GM19099 (cell line): ENCODE measurements around the gene COL1A2.

ENCODE experiments used
- POLR2A ChIP-seq: IDR thresholded peaks from 3 replicates; pipeline ENCODE4 v1.6.1; 2011; ENCODE audit warnings: low read depth; ENCODE audit not compliant: insufficient read length; ENCODE audit errors: extremely low read depth

COL1A2 gene

DNA sequence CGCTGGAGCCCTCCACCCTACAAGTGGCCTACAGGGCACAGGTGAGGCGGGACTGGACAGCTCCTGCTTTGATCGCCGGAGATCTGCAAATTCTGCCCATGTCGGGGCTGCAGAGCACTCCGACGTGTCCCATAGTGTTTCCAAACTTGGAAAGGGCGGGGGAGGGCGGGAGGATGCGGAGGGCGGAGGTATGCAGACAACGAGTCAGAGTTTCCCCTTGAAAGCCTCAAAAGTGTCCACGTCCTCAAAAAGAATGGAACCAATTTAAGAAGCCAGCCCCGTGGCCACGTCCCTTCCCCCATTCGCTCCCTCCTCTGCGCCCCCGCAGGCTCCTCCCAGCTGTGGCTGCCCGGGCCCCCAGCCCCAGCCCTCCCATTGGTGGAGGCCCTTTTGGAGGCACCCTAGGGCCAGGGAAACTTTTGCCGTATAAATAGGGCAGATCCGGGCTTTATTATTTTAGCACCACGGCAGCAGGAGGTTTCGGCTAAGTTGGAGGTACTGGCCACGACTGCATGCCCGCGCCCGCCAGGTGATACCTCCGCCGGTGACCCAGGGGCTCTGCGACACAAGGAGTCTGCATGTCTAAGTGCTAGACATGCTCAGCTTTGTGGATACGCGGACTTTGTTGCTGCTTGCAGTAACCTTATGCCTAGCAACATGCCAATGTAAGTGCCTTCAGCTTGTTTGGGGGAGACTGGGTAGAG, at the start of gene COL1A2:
Gene COL1A2, plus strand, starts transcription at position 459 of the 704 bp plus-strand sequence. Its CDS starts 137 bp downstream, at position 596.
- no peak for TF ChIP-seq POLR2A

DNA sequence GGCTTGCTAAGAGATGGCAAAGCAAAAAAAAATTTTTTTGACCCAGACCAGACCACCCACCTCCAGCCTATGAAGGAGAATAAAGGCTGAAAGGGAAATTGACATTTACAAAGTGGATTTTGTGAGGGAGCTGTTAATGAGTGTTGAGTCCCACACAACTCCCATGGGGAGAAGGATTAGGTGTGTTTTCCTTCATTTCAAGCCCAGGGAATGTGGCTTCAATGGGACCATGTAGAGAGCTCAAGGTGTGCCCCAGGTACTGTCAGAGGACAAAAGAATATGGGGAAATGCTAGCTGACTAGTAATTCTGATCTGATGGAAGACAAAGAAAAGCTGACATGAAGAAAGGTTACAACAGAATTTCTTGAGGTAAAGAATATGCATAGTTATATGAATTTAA, 48.8 kb upstream of the COL1A2 start:
- no peak for TF ChIP-seq POLR2A

DNA sequence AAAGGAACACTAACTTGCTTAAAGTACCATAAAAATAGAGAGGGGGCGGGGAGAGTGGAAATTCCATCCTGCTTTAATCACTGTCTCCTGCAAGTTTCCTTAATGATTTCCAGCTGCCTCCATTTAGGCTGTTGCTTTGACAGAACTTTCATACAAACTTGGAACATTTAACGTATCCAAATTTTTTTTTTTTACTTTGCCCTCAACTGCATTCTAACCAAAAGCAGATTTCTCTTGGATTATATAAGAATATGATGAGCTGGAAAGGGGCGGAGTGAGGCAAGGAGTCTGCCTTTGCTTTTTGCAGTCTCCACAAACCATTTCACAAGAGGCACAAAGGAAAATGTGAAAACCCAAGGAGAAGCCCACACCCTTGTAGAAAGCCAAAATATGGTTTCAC, 46.6 kb upstream of the COL1A2 start:
- TF ChIP-seq POLR2A, result no peak

DNA sequence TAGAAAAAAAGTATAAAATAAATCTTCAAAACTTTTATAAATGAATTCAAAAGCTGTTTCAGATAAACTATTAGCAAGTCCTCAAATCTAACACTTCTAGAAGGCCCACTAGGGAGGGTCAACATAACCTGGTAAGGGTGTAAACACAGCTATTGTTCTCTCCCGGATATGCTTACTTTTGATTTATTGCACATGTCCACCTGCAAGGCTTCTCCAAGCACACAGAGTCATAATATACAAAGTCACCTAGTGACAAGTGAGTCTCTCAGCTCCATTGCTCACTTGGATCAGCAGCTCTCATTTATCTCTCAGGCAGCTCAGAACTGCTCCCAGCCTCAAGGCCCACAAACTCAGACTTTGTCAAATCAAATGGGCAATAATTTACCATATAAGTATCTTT, 44.0 kb upstream of the COL1A2 start:
- TF ChIP-seq POLR2A, result no peak

- no peak for TF ChIP-seq POLR2A
Measured at GRCh38 chr7:94351703-94352102, 43.0 kb upstream of the COL1A2 start.

GRCh38 chr7:94352887-94353286, 41.8 kb upstream of the COL1A2 start:
- no peak for TF ChIP-seq POLR2A

- no peak for TF ChIP-seq POLR2A
Measured at GRCh38 chr7:94354953-94355352, 39.7 kb upstream of the COL1A2 start.

DNA sequence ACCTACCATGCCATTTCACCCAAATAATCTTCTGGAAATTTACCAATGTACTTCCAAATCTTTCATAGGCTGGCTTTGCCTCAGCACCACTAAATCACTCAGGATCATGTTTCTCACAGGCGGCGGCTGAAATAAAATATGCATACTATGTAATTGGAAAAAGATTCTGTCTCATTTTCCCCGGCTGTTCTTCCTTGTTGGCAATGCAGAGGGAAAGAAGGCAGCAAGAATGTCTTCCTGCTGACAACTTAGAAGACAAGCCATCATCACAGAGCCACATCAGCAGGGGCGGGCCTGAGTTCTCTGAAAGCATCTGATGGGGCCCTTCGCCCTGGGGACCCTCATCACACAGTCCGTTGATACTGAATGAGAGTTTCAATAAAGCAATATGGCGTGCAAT, 39.2 kb upstream of the COL1A2 start:
- no peak for TF ChIP-seq POLR2A

DNA sequence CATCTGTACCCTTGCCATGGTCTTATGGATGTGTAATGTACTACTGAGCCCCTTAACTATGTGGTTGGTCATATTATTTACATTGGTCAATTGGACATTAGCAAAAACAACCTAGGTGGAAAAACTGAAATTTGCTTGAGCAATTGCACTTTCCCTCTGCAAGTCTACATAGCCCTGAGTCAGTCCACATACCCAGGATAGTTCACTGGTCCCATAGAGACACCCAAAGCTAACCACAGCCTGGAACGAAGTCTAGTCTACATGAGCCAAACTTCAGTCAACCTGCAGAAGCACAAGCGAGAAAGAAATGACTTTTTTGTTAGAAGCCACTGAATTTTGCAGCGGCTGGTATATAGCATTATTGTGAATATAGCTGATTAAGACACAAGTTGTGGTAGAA, 37.6 kb upstream of the COL1A2 start:
- TF ChIP-seq POLR2A, result no peak

GRCh38 chr7:94360926-94361325, 33.8 kb upstream of the COL1A2 start:
- no peak for TF ChIP-seq POLR2A

DNA sequence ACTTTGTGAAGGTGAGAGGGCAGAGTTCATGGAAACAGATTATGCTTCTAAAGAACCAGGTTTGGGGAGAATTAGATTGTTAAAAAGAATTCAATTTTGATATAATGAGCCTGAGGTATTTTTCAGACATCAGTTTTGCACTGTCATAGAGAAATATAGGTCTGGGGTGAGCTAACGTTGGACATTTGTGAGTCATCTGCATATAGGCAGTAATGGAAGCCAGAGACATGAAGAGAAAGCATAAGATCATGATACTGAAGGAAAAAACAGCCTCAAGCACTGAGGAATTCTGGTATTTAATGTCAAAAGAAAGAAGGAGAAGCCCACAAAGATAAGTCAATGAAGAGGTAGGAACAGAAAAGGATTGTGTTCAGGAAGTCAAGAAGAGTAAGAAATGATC, 32.4 kb upstream of the COL1A2 start:
- TF ChIP-seq POLR2A, result no peak

DNA sequence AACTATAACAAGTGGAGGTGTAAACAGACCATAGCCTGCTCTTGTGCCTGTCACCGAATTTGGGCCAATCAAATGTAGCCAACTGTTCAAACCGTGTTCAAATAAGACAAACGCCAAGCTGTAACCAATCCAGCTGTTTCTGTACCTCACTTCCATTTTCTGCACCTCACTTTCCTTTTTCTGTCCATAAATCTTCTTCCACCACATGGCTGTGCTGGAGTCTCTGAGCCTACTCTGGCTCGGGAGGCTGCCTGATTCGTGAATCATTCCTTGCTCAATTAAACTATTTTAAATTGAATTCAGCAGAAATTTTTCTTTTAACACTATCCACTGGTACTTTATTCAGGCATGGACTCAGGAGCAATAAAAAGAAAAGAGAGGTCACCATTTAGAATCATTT, 29.9 kb upstream of the COL1A2 start:
- no peak for TF ChIP-seq POLR2A

- no peak for TF ChIP-seq POLR2A
Measured at GRCh38 chr7:94366163-94366562, 28.5 kb upstream of the COL1A2 start.

GRCh38 chr7:94366832-94367231, 27.9 kb upstream of the COL1A2 start:
- no peak for TF ChIP-seq POLR2A

DNA sequence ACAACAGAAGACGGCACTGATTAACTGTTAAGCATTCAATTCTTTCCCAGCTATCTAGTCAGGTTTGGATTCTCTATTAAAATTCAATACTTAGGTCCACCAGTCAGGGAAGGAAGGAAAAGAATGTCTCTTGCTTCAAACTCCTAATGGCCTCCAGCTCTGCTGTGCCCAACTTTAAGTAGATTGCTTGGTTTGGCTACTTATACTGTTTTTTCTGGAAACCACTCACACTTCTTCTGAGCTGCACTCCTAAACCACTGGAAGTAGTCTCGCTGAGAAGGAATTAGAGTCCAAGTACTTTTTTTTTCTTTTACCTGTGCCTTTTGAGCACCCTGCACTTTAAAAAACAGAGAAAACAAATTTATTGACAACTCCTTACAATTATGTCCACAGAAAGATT, 26.7 kb upstream of the COL1A2 start:
- TF ChIP-seq POLR2A, result no peak

DNA sequence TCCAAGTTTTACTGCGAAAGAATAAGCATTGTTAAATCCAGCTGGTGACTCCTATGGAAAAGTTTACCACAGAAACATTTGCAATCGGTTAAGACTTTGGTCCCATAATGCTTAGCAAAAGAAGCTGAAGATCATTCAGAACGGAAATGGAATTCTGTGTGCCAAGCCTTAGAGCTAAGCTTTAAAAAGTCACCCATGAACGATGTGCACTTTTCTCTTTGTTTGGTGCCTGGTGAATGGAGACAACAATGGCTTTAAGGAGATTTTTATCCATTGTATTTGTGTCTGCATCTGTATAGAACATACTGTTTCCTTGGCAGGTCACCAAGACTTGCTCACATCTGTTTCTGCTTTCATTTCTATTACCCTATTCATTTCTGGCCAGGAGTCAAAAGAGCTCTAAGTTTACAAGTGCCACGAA, 26.3 kb upstream of the COL1A2 start:
- no peak for TF ChIP-seq POLR2A

DNA sequence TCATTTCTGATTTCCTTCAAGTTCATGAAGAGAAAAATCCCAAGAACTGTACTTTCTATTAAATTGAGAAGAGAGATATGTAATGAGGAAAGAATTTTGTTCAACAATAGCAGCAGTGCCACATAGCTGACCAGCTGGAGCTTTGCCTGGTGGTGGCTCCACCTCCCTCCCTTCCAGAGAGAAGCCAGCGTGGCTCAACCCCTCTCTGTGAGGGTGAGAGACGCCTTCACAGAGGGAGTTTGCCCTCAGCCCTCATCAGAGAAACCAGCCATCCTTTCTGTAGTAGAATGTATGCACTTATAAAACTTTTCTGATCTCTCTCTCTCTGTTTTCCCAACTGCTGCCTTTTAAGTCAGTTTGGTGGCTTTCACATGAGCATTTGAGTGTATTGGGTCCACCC, 20.5 kb upstream of the COL1A2 start:
- no peak for TF ChIP-seq POLR2A
